Forelimb muscle (tissue), 1 donor: ENCODE results near the gene DAGLA. TPM values are rescaled to one million over a fixed set of nuclear protein-coding genes. Genes with fewer than 3 reads are reported as not detected.

Source experiments
- DNase-seq: peaks from one replicate; pipeline ENCODE4 v3.0.0-alpha.2; 2013; ENCODE audit warnings: low read depth
- polyA plus RNA-seq: library from polyadenylated mRNA; unstranded; fragments of 120-200 nt; gene quantifications from one replicate; pipeline ENCODE4 v1.2.1, GENCODE V29; 2013; ENCODE audit not compliant: insufficient read length

Gene DAGLA
- polyA plus RNA-seq, 1 donor = 4.6 TPM

DNA sequence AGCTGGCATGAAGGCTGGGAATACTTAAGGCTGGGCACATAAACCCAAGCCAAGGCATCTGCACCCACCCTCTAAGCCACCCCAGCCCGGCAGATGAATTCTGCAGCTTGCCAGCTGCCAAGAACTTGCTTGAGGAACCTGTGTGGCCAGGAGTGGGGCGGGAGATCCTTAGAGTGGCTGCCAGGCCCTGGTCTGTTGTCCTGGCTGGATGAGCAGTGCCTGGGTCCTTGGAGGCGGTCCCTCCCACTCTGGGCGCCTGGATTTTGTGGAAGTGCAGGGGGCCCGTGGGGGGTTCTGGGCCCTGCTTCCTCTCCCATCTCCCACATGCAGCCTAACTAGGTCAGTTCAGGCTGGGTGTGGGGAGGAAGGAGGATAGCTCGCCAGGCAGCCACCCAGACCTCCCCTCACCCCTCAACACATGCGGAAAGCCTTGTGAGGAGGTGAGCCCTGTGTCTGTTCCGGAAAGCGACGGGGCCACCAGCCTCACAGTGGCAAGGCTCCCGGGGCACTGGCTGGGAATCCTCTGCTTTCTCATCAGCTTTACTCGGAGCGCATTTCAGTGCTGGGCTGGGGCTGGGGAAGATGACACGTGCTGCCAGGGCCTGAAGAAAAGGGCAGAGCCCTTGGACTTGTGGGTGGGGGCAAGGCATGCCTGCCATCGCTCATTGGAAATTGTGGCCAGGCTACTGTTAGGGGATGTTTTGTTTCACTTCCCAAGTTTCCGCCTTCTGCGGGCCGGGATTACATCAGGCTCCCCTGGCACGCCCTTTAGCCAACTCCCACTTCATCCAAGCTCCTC, 8.4 kb downstream of the DAGLA start:
- DNase-seq = no peak

DNA sequence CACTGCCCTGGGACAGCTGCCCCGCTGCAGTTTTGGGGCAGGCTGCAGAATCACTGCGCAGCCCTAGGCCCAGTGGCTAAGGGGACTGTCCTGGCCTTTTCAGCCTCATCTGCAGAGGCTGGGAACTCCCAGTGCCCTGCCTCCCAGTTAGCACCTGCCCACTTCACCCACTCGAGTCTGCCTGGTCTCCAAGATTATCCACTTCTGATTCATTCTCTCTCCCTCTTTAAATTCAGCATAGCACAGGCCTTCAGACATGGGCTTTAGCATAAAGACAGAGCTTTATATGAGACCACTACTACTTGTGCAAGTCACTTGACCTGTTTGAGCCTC, 8.9 kb downstream of the DAGLA start:
- DNase-seq = no peak

DNA sequence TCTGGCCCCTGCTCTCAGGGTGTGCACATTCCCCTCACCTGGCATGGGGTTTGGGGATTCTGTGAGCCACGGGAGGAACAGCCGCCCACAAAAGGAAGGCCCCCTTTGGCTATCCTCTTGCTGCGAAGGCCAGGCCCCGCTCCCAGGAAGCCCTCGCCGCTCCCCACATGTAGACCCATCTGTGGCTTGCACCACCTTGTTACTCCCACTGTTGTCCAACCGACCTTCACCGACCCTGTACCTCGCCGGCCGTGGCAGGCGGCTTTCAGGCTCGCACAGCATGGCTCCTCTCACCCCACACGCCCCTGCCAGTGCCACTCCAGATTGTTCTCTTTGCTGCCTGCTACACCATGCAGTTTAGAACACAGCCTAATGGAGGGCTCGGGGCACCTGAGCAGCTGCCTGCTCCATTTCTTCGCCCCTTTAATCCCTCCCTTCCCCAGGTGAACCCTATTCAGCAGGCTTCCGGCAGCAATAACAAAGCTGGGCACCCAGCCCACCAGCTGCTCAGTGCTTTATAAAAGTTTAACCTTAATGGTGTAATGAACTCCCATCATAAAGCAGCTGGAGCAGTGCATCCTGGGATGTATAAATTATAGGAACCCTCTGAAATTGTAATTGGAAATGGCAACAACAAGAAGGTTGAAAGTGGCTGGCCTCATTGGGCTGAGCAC, 10.7 kb downstream of the DAGLA start:
- no peak for DNase-seq

DNA sequence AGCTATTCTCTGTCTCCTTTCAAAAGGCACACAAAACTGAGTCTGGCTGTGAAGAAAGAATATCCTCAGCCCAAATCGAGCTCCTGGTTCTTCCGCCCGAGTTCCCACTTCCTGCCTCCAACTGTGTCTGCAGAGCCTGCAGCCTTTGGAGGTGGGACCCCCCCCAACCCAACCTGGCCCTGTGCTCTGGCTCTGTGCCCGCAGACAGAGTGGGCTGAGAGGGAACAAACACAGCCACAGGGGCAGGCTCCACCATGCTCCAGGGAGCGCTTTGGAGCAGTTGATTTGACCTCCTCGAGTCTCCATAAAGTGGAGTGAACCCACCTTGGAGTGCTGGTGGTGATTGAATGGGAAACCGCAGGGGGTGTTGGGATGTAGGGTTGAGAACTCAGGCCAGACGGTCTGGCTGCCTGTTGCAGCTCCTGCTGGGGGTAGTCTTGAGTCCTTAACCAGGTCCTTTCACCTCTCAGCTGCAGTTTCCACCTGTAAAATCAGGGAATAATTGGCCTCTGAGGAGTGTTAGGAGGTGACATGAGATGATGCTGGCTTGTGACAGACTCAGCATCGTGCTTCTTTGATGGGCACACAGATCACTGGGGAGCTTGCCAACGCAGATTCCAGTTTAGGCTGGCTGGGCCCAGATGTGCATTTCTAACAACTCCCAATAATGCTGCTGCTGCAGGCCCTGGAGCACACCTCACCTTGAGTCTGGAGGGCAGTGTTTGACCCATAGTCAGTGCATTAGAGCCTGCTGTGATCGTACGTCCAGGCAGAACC, 11.4 kb downstream of the DAGLA start:
- DNase-seq = no peak

DNA sequence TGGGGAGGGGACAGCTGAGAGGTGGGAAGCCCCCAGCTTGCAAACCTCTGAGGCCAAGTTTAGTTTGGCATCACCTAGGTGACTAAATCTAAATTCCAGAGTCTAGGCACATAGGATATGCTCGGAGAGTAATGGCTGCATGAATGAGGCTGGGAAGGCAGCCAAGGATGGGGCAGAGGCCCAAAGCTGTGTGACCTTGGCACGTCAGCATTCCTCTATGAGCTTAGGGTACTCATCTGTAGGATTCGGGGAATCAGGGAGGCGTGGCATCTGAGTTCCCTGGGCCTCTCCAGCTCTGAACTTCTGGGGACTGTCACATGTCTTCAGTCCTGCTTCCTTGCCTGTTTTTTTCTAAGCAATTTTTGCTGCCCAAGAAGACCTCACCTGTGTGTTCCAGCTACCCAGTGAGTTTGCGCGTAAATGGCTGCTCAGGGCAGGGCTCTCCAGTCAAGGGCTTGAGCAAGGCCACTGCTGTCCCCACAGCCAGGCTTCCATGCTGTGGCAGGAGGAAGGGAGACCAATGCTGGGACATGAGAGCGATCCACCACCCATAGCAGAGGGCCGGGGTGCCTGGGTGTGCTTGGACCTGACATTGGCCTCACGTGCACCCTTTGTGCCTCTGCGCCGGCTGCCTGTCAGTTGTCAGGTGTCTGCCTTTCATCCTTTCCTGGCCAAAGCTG, 13.9 kb downstream of the DAGLA start:
- no peak for DNase-seq

DNA sequence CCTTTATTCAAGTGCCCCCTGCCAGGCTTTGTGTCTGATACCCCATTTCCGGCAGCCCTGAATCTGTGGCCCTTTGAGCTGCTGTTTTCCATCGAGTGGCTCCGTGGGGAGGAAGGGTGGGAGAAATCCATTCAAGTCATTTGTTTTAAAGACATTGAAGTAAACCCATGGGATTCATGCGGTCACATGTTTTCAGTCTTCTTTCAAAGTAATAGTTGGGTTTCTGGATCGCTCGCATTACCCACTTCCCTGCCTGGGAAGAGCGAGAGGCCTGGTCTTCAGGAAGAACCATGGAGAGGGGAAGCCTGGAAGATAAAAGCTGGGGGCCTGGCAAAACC, 14.4 kb downstream of the DAGLA start:
- DNase-seq = no peak

DNA sequence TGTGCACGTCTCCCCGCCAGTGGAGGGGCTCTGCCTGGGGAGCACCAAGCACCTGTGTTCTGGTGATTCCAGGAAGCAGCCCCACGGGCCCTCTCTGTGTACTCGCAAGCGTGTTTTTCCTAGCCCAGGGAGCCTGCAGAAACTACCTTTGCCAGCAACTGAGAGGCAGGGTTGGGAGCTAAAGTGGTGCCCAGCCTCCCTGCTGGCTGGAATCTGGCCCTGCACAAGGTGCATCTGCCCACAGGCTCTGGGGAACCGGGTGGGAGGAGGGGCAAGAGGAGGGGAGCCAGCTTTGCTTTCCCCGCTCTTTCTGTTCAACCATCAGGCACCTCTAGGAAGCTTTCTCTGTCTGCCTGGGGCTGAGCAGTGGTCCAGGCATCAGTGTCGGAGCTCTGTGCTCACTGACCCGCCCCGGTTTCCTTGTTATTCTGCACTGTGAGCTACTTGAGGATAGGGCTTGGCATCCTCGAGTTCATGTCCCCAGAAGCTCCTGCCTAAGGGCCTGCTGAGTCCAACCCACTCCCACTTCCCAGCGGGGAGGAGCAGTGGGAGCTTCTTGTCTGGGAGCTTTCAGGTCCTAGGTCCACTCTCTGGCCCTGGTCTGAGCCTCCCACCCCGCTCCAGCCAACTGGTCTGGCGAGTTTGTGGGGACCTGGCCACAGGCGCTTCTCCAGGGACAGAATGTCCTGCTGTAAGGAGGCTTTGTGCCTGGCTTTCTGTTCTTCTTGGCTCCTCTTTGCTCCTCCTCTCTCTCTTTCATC, 14.9 kb downstream of the DAGLA start:
- no peak for DNase-seq

DNA sequence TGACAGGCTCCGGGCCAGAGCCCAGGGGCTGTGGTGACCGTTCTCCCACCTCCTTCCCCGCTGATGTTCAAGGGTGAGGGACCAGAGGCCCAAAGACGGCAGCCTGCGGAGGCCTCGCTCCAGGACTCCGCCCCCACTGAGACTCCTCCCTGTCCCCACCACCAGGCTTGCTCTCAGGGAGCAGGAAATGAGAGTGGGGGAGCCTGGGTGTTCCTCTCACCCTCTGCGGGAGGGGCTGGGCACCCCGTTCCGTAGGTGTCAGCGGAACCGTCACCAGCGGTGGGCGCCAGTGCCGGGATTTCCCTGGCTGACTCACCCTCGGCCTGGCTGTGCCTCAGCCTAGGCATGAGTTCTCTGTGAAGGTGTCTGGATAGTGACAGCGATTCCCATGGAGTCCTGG, 15.7 kb downstream of the DAGLA start:
- no peak for DNase-seq

DNA sequence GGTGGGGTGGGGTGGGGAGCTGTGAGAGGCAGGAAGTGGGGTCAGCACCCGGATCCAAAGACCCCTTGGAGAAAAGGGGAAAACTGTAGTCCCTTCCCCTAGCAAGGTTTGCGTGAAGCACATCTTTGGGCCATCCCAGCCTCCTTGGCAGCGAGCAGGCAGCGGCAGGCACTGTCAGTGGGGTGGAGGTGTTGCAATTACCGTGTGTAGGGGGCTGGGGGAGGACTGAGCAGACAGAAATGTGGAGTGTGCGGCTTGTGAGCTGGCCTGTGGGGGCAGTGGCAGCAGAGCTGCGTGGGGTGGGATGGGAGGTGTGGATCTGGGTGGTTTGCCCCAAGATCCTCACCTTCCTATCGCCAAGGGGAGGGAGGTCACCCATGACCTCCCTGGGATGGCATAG, 16.4 kb downstream of the DAGLA start:
- DNase-seq = no peak

DNA sequence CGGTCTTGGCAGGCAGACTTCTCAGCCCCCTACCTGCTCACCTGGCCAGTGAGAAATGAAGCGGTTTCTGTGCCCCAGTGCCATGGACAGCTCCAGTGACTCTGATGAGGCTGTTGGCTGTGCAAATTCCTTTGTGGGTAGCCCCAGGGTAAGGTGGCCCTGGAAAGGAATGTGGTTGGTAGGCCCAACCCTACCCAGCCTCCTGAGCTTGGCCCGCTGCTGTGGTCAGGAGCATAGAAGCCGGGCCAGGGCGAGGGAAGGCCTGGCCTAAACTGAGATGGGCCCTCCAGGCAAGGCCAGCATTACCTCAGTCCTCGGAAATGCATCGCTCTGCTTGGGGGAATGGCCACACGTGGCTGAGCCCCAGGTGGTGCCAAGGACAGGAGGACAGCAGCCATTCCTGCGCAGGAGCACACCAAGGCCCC, 16.9 kb downstream of the DAGLA start:
- no peak for DNase-seq

DNA sequence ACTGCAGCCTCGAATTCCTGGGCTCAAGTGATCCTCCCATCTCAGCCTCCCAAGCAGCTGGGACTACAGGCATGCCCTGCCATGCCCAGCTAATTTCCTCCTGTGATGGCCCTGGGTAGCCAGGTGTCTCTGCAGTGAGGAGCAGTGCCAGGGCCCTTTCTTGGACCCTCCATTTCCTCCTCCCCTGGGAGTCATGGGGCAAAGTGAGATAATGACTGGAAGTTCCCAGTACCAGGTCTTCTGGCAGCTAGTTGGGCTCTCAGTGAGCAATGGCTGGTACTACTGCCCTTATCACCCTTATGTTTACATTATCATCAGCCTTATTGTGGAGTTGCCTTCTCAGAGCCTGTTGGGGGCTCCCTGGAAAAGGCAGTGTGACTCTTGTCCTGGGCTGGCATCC, 17.6 kb downstream of the DAGLA start:
- no peak for DNase-seq

DNA sequence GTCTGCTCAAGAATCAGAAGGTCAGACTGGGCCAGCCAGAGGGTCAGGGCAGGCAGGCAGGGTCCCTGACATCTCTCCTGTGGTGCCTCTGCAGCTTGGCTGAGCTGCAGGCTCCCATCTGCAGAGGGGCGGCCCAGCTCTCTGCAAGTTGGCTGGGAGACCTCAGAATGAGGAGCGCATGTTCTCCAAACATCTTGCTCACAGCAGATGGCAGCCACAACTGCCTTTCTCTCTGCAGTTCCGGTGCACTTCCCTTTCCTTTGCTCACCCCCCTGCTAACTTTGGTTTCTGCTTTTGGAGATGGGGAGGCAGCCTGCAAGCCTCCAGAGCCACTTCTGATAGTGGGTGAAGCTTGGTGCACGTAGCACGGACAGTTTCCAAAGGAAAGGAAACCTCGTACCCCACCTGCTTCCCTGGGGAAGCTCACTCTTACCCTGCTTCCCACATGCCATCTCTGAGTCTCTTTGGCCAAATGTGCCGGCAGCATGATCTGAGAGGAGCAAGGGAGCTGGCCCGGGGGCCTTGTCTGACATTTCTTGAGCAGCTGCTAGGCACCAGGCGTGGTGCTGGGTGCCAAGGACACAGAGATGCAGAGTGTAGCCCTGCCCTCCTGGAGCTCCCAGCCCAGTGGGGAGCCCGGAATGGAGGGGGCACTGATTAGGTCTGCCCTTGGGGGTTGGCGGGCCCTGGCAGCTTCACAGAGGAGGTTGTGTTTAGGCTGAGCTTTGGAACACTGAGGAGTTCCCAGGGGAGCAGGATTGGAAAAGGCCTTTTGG, 18.2 kb downstream of the DAGLA start:
- DNase-seq = peak; percentile 46

DNA sequence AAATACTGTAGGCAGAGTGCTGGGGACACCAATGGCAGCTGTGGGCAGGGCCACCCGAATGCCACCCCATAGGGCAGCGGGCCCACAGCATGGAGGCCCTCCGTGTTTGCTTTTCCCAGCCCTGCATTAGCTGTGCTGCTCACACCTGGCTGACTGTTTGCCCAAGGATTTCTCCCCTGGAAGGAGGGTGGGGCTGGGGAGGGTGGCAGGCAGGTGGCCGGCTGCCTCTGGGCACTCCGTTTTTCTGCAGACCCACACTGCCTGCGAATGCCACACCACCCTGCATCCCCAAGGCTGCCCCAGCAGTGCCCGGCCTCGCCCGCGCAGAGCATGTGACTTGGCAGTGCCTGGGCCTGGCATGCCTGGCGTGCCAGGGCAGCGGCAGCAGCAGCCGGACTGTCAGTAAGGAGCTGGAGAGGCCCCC, 19.6 kb downstream of the DAGLA start:
- no peak for DNase-seq

DNA sequence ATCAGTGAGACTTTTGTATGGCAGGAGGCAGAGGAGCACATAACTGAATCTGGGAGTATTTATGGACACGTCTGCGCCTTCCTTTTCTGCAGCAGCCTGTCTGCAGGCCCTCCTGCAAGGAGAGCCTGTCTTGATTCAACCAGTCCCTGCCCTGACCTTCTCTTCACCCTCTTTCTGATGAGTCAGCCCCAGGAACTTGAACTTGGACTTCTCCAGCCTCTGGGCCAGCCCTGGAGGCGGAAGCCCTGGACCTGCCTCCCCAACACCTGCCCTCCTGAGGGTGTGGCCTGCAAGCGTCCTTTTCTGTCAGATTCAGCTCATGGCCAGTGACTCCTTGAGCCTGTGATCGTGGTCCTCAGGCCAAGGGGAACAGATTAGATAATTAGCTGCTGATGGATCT, 20.0 kb downstream of the DAGLA start:
- no peak for DNase-seq

DNA sequence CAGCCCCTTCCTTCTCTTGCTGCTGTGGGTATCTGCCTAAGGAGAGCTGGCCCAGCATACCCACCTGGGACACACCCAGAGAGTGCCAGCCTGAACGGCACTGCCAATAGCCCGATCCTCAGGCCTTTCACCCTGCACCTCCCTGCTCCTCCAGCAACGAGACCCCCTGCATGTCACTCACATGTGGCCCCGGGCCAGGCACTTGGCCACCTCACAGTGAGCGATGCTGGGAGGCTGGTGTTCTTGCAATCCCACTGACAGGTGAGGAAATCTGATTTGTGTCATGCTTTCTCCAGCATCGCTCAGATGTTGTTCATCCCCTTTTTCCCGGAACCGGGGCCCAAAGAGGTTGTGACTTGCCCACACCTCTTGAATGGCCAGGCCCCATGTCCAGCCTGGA, 20.5 kb downstream of the DAGLA start:
- no peak for DNase-seq

DNA sequence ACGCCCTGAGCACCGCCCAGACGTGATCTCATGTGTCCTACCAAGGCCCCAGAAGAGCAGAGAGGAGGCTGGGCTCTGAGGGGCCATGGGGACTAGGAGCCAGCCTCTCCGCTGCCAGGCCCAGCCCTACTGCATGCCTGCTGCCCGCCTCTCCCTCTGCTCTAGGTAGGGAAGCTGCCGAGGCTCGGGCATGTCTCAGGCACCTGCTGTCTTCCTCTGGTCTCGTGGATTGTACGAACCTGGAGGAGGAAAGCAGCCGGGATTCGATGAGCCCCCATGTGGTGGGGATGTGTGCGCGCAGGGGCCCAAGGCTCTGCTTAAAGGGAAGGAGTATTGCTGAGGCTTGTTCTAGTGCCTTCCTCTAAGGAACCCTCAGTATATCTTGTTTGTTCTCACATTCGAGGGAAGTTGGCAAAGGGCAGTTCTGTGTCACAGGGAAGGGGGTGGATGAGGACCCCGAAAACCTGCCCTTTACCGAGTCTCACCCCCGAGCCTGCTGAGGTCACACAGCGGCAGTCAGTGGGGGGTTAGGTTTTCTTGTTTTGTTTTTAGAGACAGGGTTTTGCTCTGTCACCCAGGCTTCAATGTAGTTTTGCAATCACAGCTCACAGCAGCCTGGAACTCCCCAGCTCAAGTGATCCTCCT, 21.2 kb downstream of the DAGLA start:
- no peak for DNase-seq

DNA sequence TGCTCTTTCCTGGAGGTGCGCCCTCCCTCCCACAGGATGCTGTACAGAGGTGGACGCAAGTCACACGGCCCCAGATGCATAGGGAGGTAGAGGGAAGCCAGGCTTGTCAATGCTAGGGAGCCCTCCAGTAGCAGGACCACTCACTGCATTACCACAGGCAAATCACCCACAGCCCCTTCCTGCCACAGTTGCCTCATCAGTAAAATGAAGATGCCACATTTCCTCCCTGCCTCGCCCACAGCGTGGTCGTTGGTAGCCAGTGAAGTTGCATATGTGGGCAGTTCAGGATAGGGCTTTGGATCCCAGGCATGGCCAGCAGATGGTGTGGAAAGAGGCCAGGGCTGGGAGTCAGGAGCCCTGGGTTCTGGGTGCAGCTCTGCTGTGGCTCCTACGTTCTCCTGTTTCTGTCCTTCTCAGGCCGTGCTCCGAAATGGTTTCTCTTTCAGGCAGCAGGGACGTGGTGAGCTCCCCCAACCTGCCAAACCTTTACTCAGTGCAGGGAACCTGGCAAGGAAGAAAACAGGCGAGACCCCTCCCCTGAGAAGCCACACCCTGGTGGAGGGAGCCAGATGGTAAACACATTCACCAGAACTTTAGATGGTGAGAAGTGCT, 22.6 kb downstream of the DAGLA start:
- DNase-seq = no peak

DNA sequence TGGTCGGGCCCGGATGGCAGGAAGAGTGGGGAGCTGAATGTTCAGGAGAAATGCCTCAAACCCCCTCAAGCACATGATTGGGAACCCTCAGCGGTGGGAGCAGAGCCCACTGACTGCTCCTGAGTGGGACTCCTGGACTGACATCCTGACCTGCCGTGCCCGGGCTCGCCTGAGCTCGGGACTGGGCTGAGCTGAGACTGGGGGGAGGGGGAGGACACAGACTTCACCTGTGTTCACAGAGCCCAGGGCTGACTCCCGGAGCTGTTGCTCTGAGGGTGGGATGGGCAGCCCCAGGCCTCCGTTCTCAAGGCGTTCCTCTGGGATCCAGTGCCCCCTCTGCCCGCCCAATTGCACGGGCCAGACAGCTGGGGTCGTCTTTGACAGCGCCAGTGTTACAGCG, 24.6 kb downstream of the DAGLA start:
- no peak for DNase-seq

DNA sequence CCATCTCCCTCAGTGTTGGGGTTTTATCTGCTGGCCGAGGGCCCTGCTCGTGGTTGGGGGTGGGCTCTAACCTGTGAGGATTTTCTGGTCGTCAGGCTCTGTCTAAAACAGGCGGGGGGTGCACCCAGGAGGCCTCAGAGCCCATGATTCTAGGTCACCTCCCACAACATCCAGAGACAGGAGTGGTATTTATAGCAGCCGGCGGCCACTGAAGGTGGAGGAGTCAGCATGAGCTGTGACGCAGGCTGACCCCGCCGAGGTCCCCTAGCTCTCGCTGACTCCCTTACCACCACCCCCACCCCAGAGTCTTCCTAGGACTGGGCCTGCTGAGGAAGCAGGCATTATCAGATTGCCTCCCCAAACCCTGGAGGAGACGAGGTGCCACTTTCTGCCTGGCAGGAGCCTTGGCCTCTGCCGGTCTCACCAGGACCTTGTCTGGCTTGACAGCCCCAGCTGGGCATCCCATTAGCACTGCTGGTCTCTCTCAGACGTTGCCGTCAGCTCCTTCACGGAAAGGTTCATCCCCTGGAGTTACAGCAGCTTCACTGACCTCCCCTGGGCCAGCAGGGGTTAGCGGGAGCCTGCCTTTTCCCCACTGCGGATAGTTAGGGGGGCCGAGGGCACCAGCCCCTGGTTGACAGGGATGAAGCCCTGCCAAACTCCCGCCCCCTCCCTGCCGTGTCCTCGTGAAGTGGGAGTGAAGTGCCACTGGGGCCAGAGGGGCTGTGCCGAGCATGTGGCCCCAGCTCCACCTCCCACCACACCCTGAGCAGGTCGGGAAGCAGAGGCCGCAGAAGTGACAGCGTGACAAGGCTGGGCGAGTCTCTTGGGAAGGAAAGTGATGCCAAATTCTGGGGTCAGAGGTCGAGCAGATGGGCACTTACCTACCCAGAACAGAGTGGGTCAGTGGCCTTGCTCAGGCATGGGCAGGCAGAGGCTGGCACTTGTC, 26.5 kb downstream of the DAGLA start:
- DNase-seq = no peak
